Subcutaneous abdominal adipose tissue (tissue), 5 donors: ENCODE measurements around the gene SUB1.
"Not testable (repeated sequence)": the region's sequence is repeated elsewhere in the genome, so short reads cannot be mapped to it uniquely, and the experiment has no call there.

Experiments used
- H3K27ac ChIP-seq: one replicate; pipeline ENCODE4 v1.7.0; 2013; ENCODE audit warnings: low read depth, mild to moderate bottlenecking, inconsistent platforms, low read length, moderate library complexity
- H3K27me3 ChIP-seq, 5 donors: one replicate each; pipeline ENCODE4 v1.7.0; 2013; ENCODE audit warnings: low read length in 5 of 5, inconsistent platforms in 1 of 5; ENCODE audit not compliant: control insufficient read depth in 5 of 5, insufficient read depth in 4 of 5
- H3K36me3 ChIP-seq, 5 donors: one replicate each; pipeline ENCODE4 v1.7.0; 2013; ENCODE audit warnings: low read length in 5 of 5; ENCODE audit not compliant: control insufficient read depth in 5 of 5, insufficient read depth in 5 of 5
- H3K4me1 ChIP-seq, 5 donors: one replicate each; pipeline ENCODE4 v1.7.0; 2013; ENCODE audit warnings: low read length in 5 of 5, mild to moderate bottlenecking in 3 of 5, moderate library complexity in 1 of 5; ENCODE audit not compliant: control insufficient read depth in 5 of 5, insufficient read depth in 5 of 5
- H3K4me3 ChIP-seq, 5 donors: one replicate each; pipeline ENCODE4 v1.7.0; 2013; ENCODE audit warnings: low read length in 5 of 5, low read depth in 1 of 5
- H3K9ac ChIP-seq, 5 donors: one replicate each; pipeline ENCODE4 v1.7.0; 2013; ENCODE audit warnings: low read length in 5 of 5, mild to moderate bottlenecking in 4 of 5, moderate library complexity in 3 of 5
- H3K9me3 ChIP-seq, 5 donors: one replicate each; pipeline ENCODE4 v1.7.0; 2013; ENCODE audit warnings: low read length in 5 of 5; ENCODE audit not compliant: control insufficient read depth in 5 of 5
- donor health status: healthy.
- donor health status: healthy.
- donor health status: healthy.
- donor health status: healthy.
- donor health status: healthy.

SUB1 gene

GRCh38 chr5:32545102-32545800, 40.1 kb upstream of the SUB1 start:
- Histone ChIP-seq H3K27me3 (no peaks in the 10 kb centered on the region), H3K9me3 (no peaks in the 10 kb centered on the region), H3K9ac (no peak overlapping the region), H3K27ac (no peak overlapping the region), H3K4me3 (no peak overlapping the region), H3K36me3 (no peaks in the 10 kb centered on the region), H3K4me1 (peaks cover 0 to 5% (median 5%) of the 10 kb centered on the region in 5 donors)

- no peak overlapping the region for H3K27ac ChIP-seq
- H3K9ac ChIP-seq, result no peak overlapping the region
- peaks cover 0 to 5% (median 0%) of the 10 kb centered on the region in 5 donors for H3K9me3 ChIP-seq
- no peaks in the 10 kb centered on the region for H3K27me3 ChIP-seq
- no peaks in the 10 kb centered on the region for H3K36me3 ChIP-seq
- peaks cover 0 to 9% (median 0%) of the 10 kb centered on the region in 5 donors for H3K4me1 ChIP-seq
- no peak overlapping the region for H3K4me3 ChIP-seq
Observed at GRCh38 chr5:32551194-32551593, 34.2 kb upstream of the SUB1 start.

DNA sequence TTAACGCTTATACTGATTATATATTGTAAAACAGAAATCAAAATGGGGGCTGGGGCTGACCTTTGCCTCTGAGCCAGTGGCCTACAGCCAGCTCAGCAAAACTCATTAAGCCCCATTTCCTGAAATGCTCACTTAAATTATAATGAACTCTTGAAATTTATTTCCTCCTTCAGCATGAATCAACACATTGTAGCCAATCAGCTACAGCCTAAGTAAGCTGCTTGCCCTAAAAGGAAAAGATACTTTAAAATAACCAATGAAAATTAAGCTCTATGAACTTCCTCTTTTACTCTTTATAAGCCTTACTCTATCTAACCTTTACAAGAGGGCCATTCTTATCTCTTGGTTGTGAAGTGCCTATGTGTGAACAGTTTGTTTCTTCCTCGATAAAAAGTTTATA, 33.5 kb upstream of the SUB1 start:
- H3K9me3 ChIP-seq, result peaks cover 0 to 5% (median 0%) of the 10 kb centered on the region in 5 donors
- H3K36me3 ChIP-seq, result no peaks in the 10 kb centered on the region
- H3K4me3 ChIP-seq, result no peak overlapping the region
- H3K27ac ChIP-seq, result no peak overlapping the region
- H3K4me1 ChIP-seq, result peaks cover 0 to 9% (median 0%) of the 10 kb centered on the region in 5 donors
- H3K27me3 ChIP-seq, result no peaks in the 10 kb centered on the region
- no peak overlapping the region for H3K9ac ChIP-seq

DNA sequence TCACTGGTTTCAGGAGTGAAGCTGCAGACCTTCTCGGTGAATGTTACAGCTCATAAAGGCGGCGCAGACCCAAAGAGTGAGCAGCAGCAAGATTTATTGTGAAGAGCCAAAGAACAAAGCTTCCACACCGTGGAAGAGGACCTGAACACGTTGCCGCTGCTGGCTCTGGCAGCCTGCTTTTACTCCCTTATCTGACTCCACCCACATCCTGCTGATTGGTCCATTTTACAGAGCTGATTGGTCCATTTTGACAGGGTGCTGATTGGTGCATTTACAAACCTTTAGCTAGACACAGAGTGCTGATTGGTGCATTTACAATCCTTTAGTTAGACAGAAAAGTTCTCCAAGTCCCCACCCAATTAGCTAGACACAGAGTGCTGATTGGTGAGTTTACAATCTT, 32.9 kb upstream of the SUB1 start:
- H3K36me3 ChIP-seq, H3K9me3 ChIP-seq, H3K27ac ChIP-seq, H3K27me3 ChIP-seq, H3K4me1 ChIP-seq, H3K9ac ChIP-seq, H3K4me3 ChIP-seq: not testable (repeated sequence)

GRCh38 chr5:32552936-32553335, 32.4 kb upstream of the SUB1 start:
- Histone ChIP-seq H3K36me3 (no peaks in the 10 kb centered on the region), H3K9me3 (peaks cover 0 to 5% (median 0%) of the 10 kb centered on the region in 5 donors), H3K9ac (no peak overlapping the region), H3K4me1 (peaks cover 0 to 9% (median 0%) of the 10 kb centered on the region in 5 donors), H3K27ac (no peak overlapping the region), H3K4me3 (no peak overlapping the region), H3K27me3 (no peaks in the 10 kb centered on the region)

- not testable (repeated sequence) for H3K36me3 ChIP-seq, H3K27me3 ChIP-seq, H3K4me1 ChIP-seq, H3K4me3 ChIP-seq, H3K9ac ChIP-seq, H3K9me3 ChIP-seq, H3K27ac ChIP-seq
Observed at GRCh38 chr5:32554181-32554780, 31.1 kb upstream of the SUB1 start.

- H3K9me3 ChIP-seq, H3K9ac ChIP-seq, H3K4me1 ChIP-seq, H3K27me3 ChIP-seq, H3K27ac ChIP-seq, H3K36me3 ChIP-seq, H3K4me3 ChIP-seq: not testable (repeated sequence)
Observed at GRCh38 chr5:32556543-32556942, 28.8 kb upstream of the SUB1 start.

DNA sequence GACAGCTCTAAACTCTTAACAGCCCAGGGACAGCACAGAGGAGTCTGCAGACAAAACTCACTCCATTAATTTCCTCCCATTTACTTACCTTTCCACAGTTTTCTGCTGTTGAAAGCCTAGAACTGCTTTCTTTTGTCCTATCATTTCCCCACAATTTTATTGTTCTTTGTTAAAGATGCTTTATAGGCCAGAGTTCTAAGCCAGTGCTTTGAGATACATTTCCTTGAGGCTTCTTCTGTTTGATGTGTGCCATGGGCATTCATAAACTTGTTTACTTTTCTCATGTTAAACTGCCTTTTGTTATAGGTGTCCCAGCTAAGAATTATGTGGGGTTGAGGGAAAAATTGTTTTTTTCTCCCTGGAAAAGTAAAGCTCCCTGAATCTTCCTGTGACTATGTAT, 25.9 kb upstream of the SUB1 start:
- H3K9me3 ChIP-seq, result no peaks in the 10 kb centered on the region
- H3K9ac ChIP-seq, result no peak overlapping the region
- H3K36me3 ChIP-seq, result no peaks in the 10 kb centered on the region
- no peak overlapping the region for H3K27ac ChIP-seq
- H3K4me3 ChIP-seq, result no peak overlapping the region
- H3K27me3 ChIP-seq, result no peaks in the 10 kb centered on the region
- no peaks in the 10 kb centered on the region for H3K4me1 ChIP-seq

- Histone ChIP-seq H3K9me3 (no peaks in the 10 kb centered on the region), H3K4me3 (no peak overlapping the region), H3K4me1 (no peaks in the 10 kb centered on the region), H3K27me3 (no peaks in the 10 kb centered on the region), H3K36me3 (no peaks in the 10 kb centered on the region), H3K27ac (no peak overlapping the region), H3K9ac (no peak overlapping the region)
Observed at GRCh38 chr5:32559921-32560320, 25.4 kb upstream of the SUB1 start.

- H3K27ac ChIP-seq, result no peak overlapping the region
- H3K27me3 ChIP-seq, result no peaks in the 10 kb centered on the region
- H3K4me3 ChIP-seq, result no peak overlapping the region
- no peaks in the 10 kb centered on the region for H3K36me3 ChIP-seq
- H3K9ac ChIP-seq, result no peak overlapping the region
- H3K9me3 ChIP-seq, result peaks cover 0 to 3% (median 0%) of the 10 kb centered on the region in 5 donors
- H3K4me1 ChIP-seq, result peaks cover 0 to 9% (median 0%) of the 10 kb centered on the region in 5 donors
Observed at GRCh38 chr5:32562056-32562455, 23.3 kb upstream of the SUB1 start.
